H1 (cell line): ENCODE results near the gene ARHGEF10L. TPM values are rescaled to one million over a fixed set of nuclear protein-coding genes. Genes with fewer than 3 reads are reported as not detected.

Source experiments
- CTCF ChIA-PET: fragments of 300-600 bp; sonication (Branson Sonifier 250); formaldehyde crosslinking; loops from one replicate; lab custom pipeline; 2021; ENCODE audit not compliant: partially characterized antibody; lab: Charles Lee
- POLR2A ChIA-PET: fragments of 300-600 bp; sonication (Branson Sonifier 250); formaldehyde crosslinking; loops from one replicate; lab custom pipeline; 2021; ENCODE audit warnings: inconsistent platforms; ENCODE audit not compliant: partially characterized antibody; lab: Charles Lee
- DNase-seq, 2 experiments: peaks; one replicate each; pipeline versions ENCODE4 v3.0.0 to v3.0.0-alpha.2; 2010 to 2022; ENCODE audit warnings: low spot score in 2 of 2, low read depth in 1 of 2, mixed read lengths in 1 of 2
- FAIRE-seq: peaks from 2 replicates; lab custom pipeline; 2011; peaks lifted over from hg19 to GRCh38; lab: Jason Lieb, UNC
- H2AFZ ChIP-seq: 2 replicates; pipeline ENCODE4 v1.8.1; 2012; ENCODE audit warnings: low read length, inconsistent platforms
- H2AK5ac ChIP-seq: 2 replicates; pipeline ENCODE4 v1.6.1; 2013; ENCODE audit warnings: low read depth, low read length
- H2BK120ac ChIP-seq: replicated peaks from 2 replicates; pipeline ENCODE3; 2013; ENCODE audit warnings: low read depth, low read length, inconsistent platforms
- H2BK12ac ChIP-seq: 2 replicates; pipeline ENCODE4 v1.6.1; 2013; ENCODE audit warnings: low read depth, low read length
- H2BK15ac ChIP-seq: 2 replicates; pipeline ENCODE4 v1.6.1; 2013; ENCODE audit warnings: low read length
- H2BK20ac ChIP-seq: 2 replicates; pipeline ENCODE4 v1.6.1; 2013; ENCODE audit warnings: low read length
- H2BK5ac ChIP-seq: 2 replicates; pipeline ENCODE4 v1.6.1; 2013; ENCODE audit warnings: low read depth, low read length
- H3K14ac ChIP-seq: 2 replicates; pipeline ENCODE4 v1.6.1; 2013; ENCODE audit warnings: inconsistent platforms; ENCODE audit not compliant: insufficient read length
- H3K18ac ChIP-seq: 2 replicates; pipeline ENCODE4 v1.6.1; 2013; ENCODE audit warnings: low read length; ENCODE audit errors: extremely low read depth
- H3K23ac ChIP-seq: 2 replicates; pipeline ENCODE4 v1.6.1; 2013; ENCODE audit warnings: inconsistent platforms; ENCODE audit not compliant: insufficient read length
- H3K23me2 ChIP-seq: 2 replicates; pipeline ENCODE4 v1.6.1; 2013; ENCODE audit warnings: low read depth, low read length
- H3K27ac ChIP-seq: 2 replicates; pipeline ENCODE4 v1.6.1; 2011; ENCODE audit warnings: low read depth, low read length, inconsistent platforms
- H3K27me3 ChIP-seq, 4 experiments: replicated peaks in 1 of 4; 1 replicate in 1 of 4; 2 replicates in 3 of 4; pipeline versions ENCODE4 v1.6.1 to v1.8.1; 2011 to 2013; ENCODE audit warnings: low read length in 3 of 4, mild to moderate bottlenecking in 3 of 4, inconsistent platforms in 2 of 4, mixed read lengths in 2 of 4, moderate library complexity in 1 of 4; ENCODE audit not compliant: control insufficient read depth in 3 of 4, insufficient read depth in 3 of 4; ENCODE audit errors: extremely low read depth in 1 of 4
- H3K36me3 ChIP-seq, 4 experiments: 2 replicates each; pipeline versions ENCODE4 v1.6.1 to v1.8.1; 2011 to 2013; ENCODE audit warnings: mild to moderate bottlenecking in 4 of 4, low read length in 3 of 4, moderate library complexity in 2 of 4, control low read depth in 1 of 4, inconsistent platforms in 1 of 4; ENCODE audit not compliant: insufficient read depth in 4 of 4, control insufficient read depth in 2 of 4
- H3K4ac ChIP-seq: replicated peaks from 2 replicates; pipeline ENCODE3; 2013; ENCODE audit warnings: low read length, low read depth, mixed read lengths, inconsistent platforms; ENCODE audit not compliant: insufficient read length
- H3K4me1 ChIP-seq, 4 experiments: replicated peaks in 1 of 4; 1 replicate in 1 of 4; 2 replicates in 3 of 4; pipeline versions ENCODE4 v1.6.1 to v1.8.1; 2011 to 2013; ENCODE audit warnings: low read length in 3 of 4, inconsistent platforms in 2 of 4, mixed read lengths in 1 of 4; ENCODE audit not compliant: insufficient read depth in 4 of 4, control insufficient read depth in 3 of 4
- H3K4me2 ChIP-seq, 2 experiments: 2 replicates each; pipeline versions ENCODE4 v1.6.1 to v1.8.1; 2011 to 2013; ENCODE audit warnings: low read depth in 2 of 2, low read length in 2 of 2, control low read depth in 1 of 2, inconsistent platforms in 1 of 2, mild to moderate bottlenecking in 1 of 2; ENCODE audit not compliant: insufficient read depth in 1 of 2
- H3K4me3 ChIP-seq, 4 experiments: fragments of 200-600, 300-600 bp in 1 of 4; sonication (generic), shearing (Covaris generic), sonication (Bioruptor Twin) in 1 of 4; 2 replicates each; pipeline versions ENCODE4 v1.5.1 to v1.8.1; 2011 to 2016; ENCODE audit warnings: low read length in 4 of 4, low read depth in 3 of 4, control low read depth in 2 of 4, inconsistent platforms in 2 of 4, mild to moderate bottlenecking in 2 of 4, mixed read lengths in 1 of 4, moderate library complexity in 1 of 4; ENCODE audit not compliant: insufficient read depth in 2 of 4; ENCODE audit errors: extremely low read depth in 1 of 4
- H3K56ac ChIP-seq: replicated peaks from 2 replicates; pipeline ENCODE3; 2013; ENCODE audit warnings: low read depth, mild to moderate bottlenecking, mixed read lengths, low read length, inconsistent platforms; ENCODE audit not compliant: insufficient read length
- H3K79me1 ChIP-seq: 2 replicates; pipeline ENCODE4 v1.6.1; 2013; ENCODE audit warnings: low read depth, low read length, control low read depth
- H3K79me2 ChIP-seq, 2 experiments: 2 replicates each; pipeline versions ENCODE4 v1.6.1 to v1.8.1; 2012 to 2013; ENCODE audit warnings: low read length in 2 of 2, mild to moderate bottlenecking in 2 of 2, inconsistent platforms in 1 of 2; ENCODE audit not compliant: insufficient read depth in 2 of 2, control insufficient read depth in 1 of 2
- H3K9ac ChIP-seq, 4 experiments: replicated peaks in 1 of 4; 1 replicate in 1 of 4; 2 replicates in 3 of 4; pipeline versions ENCODE4 v1.6.1 to v1.8.1; 2011 to 2013; ENCODE audit warnings: low read depth in 3 of 4, low read length in 3 of 4, control low read depth in 2 of 4, mild to moderate bottlenecking in 2 of 4, moderate library complexity in 2 of 4, inconsistent platforms in 1 of 4; ENCODE audit errors: extremely low read depth in 1 of 4
- H3K9me3 ChIP-seq, 2 experiments: 2 replicates each; pipeline versions ENCODE4 v1.6.1 to v1.8.1; 2012 to 2013; ENCODE audit warnings: mild to moderate bottlenecking in 2 of 2, moderate library complexity in 2 of 2, control low read depth in 1 of 2, inconsistent platforms in 1 of 2, low read depth in 1 of 2, low read length in 1 of 2, mixed read lengths in 1 of 2; ENCODE audit not compliant: insufficient read depth in 2 of 2
- H4K20me1 ChIP-seq, 2 experiments: replicated peaks in 1 of 2; 2 replicates each; pipeline versions ENCODE3 to v1.8.1; 2011 to 2013; ENCODE audit warnings: inconsistent platforms in 2 of 2, low read length in 2 of 2, mild to moderate bottlenecking in 1 of 2; ENCODE audit not compliant: insufficient read depth in 2 of 2, control insufficient read depth in 1 of 2
- H4K5ac ChIP-seq: 2 replicates; pipeline ENCODE4 v1.6.1; 2013; ENCODE audit warnings: low read length, low read depth, mixed read lengths, inconsistent platforms; ENCODE audit not compliant: insufficient read length
- H4K8ac ChIP-seq: 2 replicates; pipeline ENCODE4 v1.8.0; 2013; ENCODE audit warnings: mild to moderate bottlenecking, moderate library complexity, low read length, inconsistent platforms; ENCODE audit not compliant: insufficient read depth; ENCODE audit errors: extremely low read depth
- H4K91ac ChIP-seq: replicated peaks from 2 replicates; pipeline ENCODE3; 2013; ENCODE audit warnings: low read length, mixed read lengths, inconsistent platforms; ENCODE audit not compliant: insufficient read length
- BCL11A ChIP-seq, 2 experiments: IDR thresholded peaks; one replicate each; pipeline ENCODE4 v1.6.1; 2011; ENCODE audit warnings: low read depth in 2 of 2, low read length in 2 of 2, mild to moderate bottlenecking in 2 of 2
- BRCA1 ChIP-seq: IDR thresholded peaks from 2 replicates; pipeline ENCODE4 v1.6.1; 2012; ENCODE audit warnings: low read depth, low read length, improper control_type of control experiment
- CBX5 ChIP-seq: fragments of 300-800, 300-1000 bp; sonication (generic); IDR thresholded peaks from 2 replicates; pipeline ENCODE4 v1.7.1; 2016; ENCODE audit warnings: antibody characterized with exemption, low read length, low read depth
- CREB1 ChIP-seq: IDR thresholded peaks from 2 replicates; pipeline ENCODE4 v1.6.1; 2012; ENCODE audit warnings: inconsistent platforms
- EGR1 ChIP-seq: IDR thresholded peaks from 2 replicates; pipeline ENCODE4 v1.6.1; 2011; ENCODE audit warnings: low read depth, low read length, borderline replicate concordance
- GABPA ChIP-seq: IDR thresholded peaks from 2 replicates; pipeline ENCODE4 v1.6.1; 2011; ENCODE audit warnings: mild to moderate bottlenecking, low read length, moderate library complexity, borderline replicate concordance; ENCODE audit not compliant: insufficient read depth
- HDAC6 ChIP-seq: IDR thresholded peaks from one replicate; pipeline ENCODE4 v1.7.1; 2012; ENCODE audit warnings: low read depth, mild to moderate bottlenecking, inconsistent platforms, low read length, moderate library complexity
- JUN ChIP-seq: IDR thresholded peaks from 2 replicates; pipeline ENCODE4 v1.6.1; 2011; ENCODE audit warnings: low read depth, mild to moderate bottlenecking, improper control_type of control experiment, low read length
- NANOG ChIP-seq: IDR thresholded peaks from 2 replicates; pipeline ENCODE4 v1.6.1; 2011; ENCODE audit warnings: low read length, low read depth, mild to moderate bottlenecking, inconsistent platforms; ENCODE audit not compliant: insufficient read depth, poor library complexity, severe bottlenecking
- POLR2A ChIP-seq, 2 experiments: IDR thresholded peaks; 1 replicate in 1 of 2; 2 replicates in 1 of 2; pipeline ENCODE4 v1.6.1; 2011; ENCODE audit warnings: low read depth in 2 of 2, low read length in 2 of 2, mild to moderate bottlenecking in 2 of 2; ENCODE audit errors: control extremely low read depth in 1 of 2
- POU5F1 ChIP-seq: IDR thresholded peaks from 2 replicates; pipeline ENCODE4 v1.6.1; 2011; ENCODE audit warnings: low read depth, mild to moderate bottlenecking, low read length, moderate library complexity
- SIN3A ChIP-seq, 2 experiments: IDR thresholded peaks in 1 of 2; conservative IDR thresholded peaks in 1 of 2; 2 replicates each; pipeline ENCODE4 v1.6.1; 2011 to 2012; ENCODE audit warnings: low read length in 2 of 2, improper control_type of control experiment in 1 of 2, low read depth in 1 of 2, mild to moderate bottlenecking in 1 of 2
- SP2 ChIP-seq: IDR thresholded peaks from 2 replicates; pipeline ENCODE4 v1.6.1; 2012; ENCODE audit warnings: mild to moderate bottlenecking, low read length, inconsistent platforms
- WGBS, 2 experiments: shearing (Covaris generic) in 1 of 2; methylation state at CpG; one replicate each; pipeline versions ENCODE4 v1.1.6 to v1.1.7; 2013 to 2015; ENCODE audit warnings: low lambda C conversion rate in 2 of 2, mixed read lengths in 2 of 2, inconsistent platforms in 1 of 2, low coverage in 1 of 2, missing lambda C conversion rate in 1 of 2; ENCODE audit not compliant: insufficient replicate concordance in 2 of 2, insufficient coverage in 1 of 2, insufficient read length in 1 of 2; ENCODE audit errors: extremely low coverage in 1 of 2, missing lambda C conversion rate in 1 of 2; 5-methylcytosine and 5-hydroxymethylcytosine counted together
- polyA plus RNA-seq, 7 experiments: library from polyadenylated mRNA; depleted of rRNA in 3 of 7; stranded (reverse) in 5 of 7; unstranded in 2 of 7; fragments of >200 nt in 5 of 7; fragments of 200-250 nt in 2 of 7; gene quantifications; 1 replicate in 5 of 7; 2 replicates in 1 of 7; 4 replicates in 1 of 7; pipeline versions ENCODE4 v1.2.1 to v1.2.3, GENCODE V29; 2011 to 2013; ENCODE audit warnings: missing spikeins in 2 of 7, mixed read lengths in 2 of 7
- total RNA-seq: library from RNA; stranded (reverse); fragmentation: NEBNext Ultra II Directional; extraction: Animal tissue kit (Norgen Biotek cat#: 25700); gene quantifications from 2 replicates; pipeline ENCODE4 v1.2.1, GENCODE V29; 2021

The ARHGEF10L gene
- total and polyA plus RNA-seq, 2 of the 8 experiments (the other 6 are each of a cell fraction or from before 2014, with no cell fraction given), result 33.6 to 39.6 TPM

GRCh38 chr1:17665950-17666720, 126.6 kb downstream of the ARHGEF10L start:
- no peak overlapping the region for H4K8ac ChIP-seq
- H2AFZ ChIP-seq, result no peak overlapping the region
- peaks cover 0 to 10% (median under 1%) of the 10 kb centered on the region in 4 experiments; a peak in 4 of 7 replicates for H3K4me1 ChIP-seq
- no peak overlapping the region for H3K56ac ChIP-seq
- no peak overlapping the region for H2AK5ac ChIP-seq
- H3K27me3 ChIP-seq, result no peaks in the 10 kb centered on the region
- no peak overlapping the region for H3K27ac ChIP-seq
- H3K79me1 ChIP-seq, result 0 out of 2 replicates have a peak, but pooled peaks cover 2% of the 10 kb centered on the region
- DNase-seq, result no peak
- no peak overlapping the region for H3K9ac ChIP-seq
- H2BK120ac ChIP-seq, result no peak overlapping the region
- no peak overlapping the region for H2BK15ac ChIP-seq
- 0 out of 2 replicates have a peak, but pooled peaks cover 1% of the 10 kb centered on the region for H3K23me2 ChIP-seq
- H3K79me2 ChIP-seq, result no peaks in the 10 kb centered on the region
- no peak for FAIRE-seq
- H2BK12ac ChIP-seq, result 0 out of 2 replicates have a peak overlapping the region, but pooled peaks have one; percentile 50
- H4K5ac ChIP-seq, result no peak overlapping the region
- H2BK5ac ChIP-seq, result peak overlapping the region; percentile 60; the same call in 1 of the 2 replicates
- WGBS, 2 experiments, result 68% methylated on average over 5 of the region's 5 CpGs; no CpG with 5 or more reads in 1 of the 2 experiments
- ChIA-PET POLR2A (no interaction called here), CTCF (interaction anchor here (1.0 to 4.7 kb wide), 12 partner anchors 8 to 236 kb away, joined by 3 to 27 read pairs (median 6); no protein-coding TSS in a partner anchor)
- peak overlapping the region; percentile 32; the same call in 1 of the 2 replicates for H3K18ac ChIP-seq
- H3K14ac ChIP-seq, result no peak overlapping the region
- H4K20me1 ChIP-seq, result peaks cover 2 to 3% of the 10 kb centered on the region in 2 experiments
- no peak overlapping the region for H4K91ac ChIP-seq
- no peak overlapping the region for H2BK20ac ChIP-seq
- H3K4me2 ChIP-seq, result no peak overlapping the region
- H3K4ac ChIP-seq, result no peak overlapping the region
- H3K4me3 ChIP-seq, result no peak overlapping the region
- no peak overlapping the region for H3K23ac ChIP-seq
- H3K36me3 ChIP-seq, result peaks cover 0 to 19% (median 14%) of the 10 kb centered on the region in 4 experiments; a peak in 4 of 8 replicates
- H3K9me3 ChIP-seq, result no peaks in the 10 kb centered on the region
- TF ChIP-seq SIN3A (conservative IDR thresholded peaks at IDR 0.05 in 1 of 2, IDR thresholded peaks at IDR 0.05 in 1 of 2; ENCODE audit: low read depth in 1 of 2, low read length in 2 of 2) (no peak), POU5F1 (peak; percentile 46; the same call in 1 of the 2 replicates), BRCA1 (no peak), CBX5 (no peak), HDAC6 (no peak), NANOG (no peak), SP2 (no peak), GABPA (no peak), JUN (no peak), CREB1 (no peak), EGR1 (no peak), BCL11A (IDR thresholded peaks at IDR 0.05; ENCODE audit: low read depth in 2 of 2, low read length in 2 of 2) (no peak), POLR2A (IDR thresholded peaks at IDR 0.05; ENCODE audit: control extremely low read depth in 1 of 2, low read depth in 2 of 2, low read length in 2 of 2) (no peak)
